Stomach smooth muscle (tissue), 2 donors: ENCODE results near the gene RPS6KA2.
A peak's percentile ranks its signal among the peaks of the same experiment; 100 is the strongest.
"Not testable (repeated sequence)": the region's sequence is repeated elsewhere in the genome, so short reads cannot be mapped to it uniquely, and the experiment has no call there.

Experiments used
- H3K27ac ChIP-seq: one replicate; pipeline ENCODE4 v1.7.0; 2013; ENCODE audit warnings: mild to moderate bottlenecking, low read length, inconsistent platforms
- H3K27me3 ChIP-seq, 2 donors: one replicate each; pipeline ENCODE4 v1.7.0; 2013; ENCODE audit warnings: low read length in 2 of 2; ENCODE audit not compliant: insufficient read depth in 2 of 2, control insufficient read depth in 1 of 2
- H3K36me3 ChIP-seq, 2 donors: one replicate each; pipeline ENCODE4 v1.7.0; 2013; ENCODE audit warnings: low read length in 2 of 2; ENCODE audit not compliant: control insufficient read depth in 2 of 2, insufficient read depth in 2 of 2
- H3K4me1 ChIP-seq: one replicate; pipeline ENCODE4 v1.7.0; 2013; ENCODE audit warnings: low read length; ENCODE audit not compliant: control insufficient read depth, insufficient read depth
- H3K4me3 ChIP-seq, 2 donors: one replicate each; pipeline ENCODE4 v1.7.0; 2013; ENCODE audit warnings: low read length in 2 of 2
- H3K9ac ChIP-seq, 2 donors: one replicate each; pipeline ENCODE4 v1.7.0; 2013; ENCODE audit warnings: low read length in 2 of 2, mild to moderate bottlenecking in 1 of 2
- H3K9me3 ChIP-seq, 2 donors: one replicate each; pipeline ENCODE4 v1.7.0; 2013; ENCODE audit warnings: low read length in 2 of 2; ENCODE audit not compliant: control insufficient read depth in 2 of 2
- donor health status: healthy.
- donor health status: Pancreatic carcinoma.

Gene RPS6KA2

DNA sequence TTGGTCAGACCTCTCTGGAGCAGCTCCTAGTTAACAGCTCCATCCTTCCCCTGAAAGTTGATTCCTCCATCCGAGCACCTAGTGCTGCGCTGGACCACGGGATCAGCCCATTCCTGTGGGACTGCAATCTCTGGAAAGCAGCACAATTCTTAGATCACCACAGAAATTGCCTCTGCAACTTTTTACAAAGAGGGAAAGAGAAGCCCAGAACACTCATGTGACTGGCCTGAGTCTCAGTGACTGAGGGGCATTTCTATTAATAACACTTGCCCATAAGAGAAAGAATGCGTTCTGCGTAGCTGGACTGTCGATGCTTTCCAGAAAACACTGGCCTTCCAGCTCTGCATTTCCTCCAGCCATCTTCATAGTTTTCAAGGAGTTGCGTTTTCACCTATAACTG is 262.6 kb downstream of the RPS6KA2 start:
- Histone ChIP-seq H3K27ac (peak overlapping the region; percentile 26), H3K9ac (no peak overlapping the region), H3K27me3 (no peaks in the 10 kb centered on the region), H3K4me1 (peaks cover 7% of the 10 kb centered on the region), H3K36me3 (peaks cover 2 to 10% of the 10 kb centered on the region in 2 donors), H3K9me3 (no peaks in the 10 kb centered on the region), H3K4me3 (peak overlapping the region in 1 of 2 donors; percentile 23)

DNA sequence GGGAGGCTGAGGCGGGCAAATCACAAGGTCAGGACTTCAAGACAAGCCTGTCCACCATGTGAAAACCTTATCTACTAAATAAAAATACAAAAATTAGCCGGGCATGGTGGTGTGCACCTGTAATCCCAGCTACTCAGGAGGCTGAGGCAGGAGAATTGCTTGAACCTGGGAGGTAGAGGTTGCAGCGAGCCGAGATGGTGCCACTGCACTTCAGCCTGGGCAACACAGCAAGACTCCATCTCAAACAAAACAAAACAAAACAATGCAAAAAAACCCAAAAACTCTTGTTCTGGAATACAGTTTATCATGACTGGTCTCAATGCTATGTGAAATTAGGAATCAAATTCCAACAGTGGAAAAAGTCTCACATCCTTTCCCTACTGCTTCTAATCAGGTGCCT is 264.6 kb downstream of the RPS6KA2 start:
- H3K9me3 ChIP-seq, H3K27ac ChIP-seq, H3K36me3 ChIP-seq, H3K27me3 ChIP-seq, H3K4me3 ChIP-seq, H3K9ac ChIP-seq, H3K4me1 ChIP-seq: not testable (repeated sequence)

GRCh38 chr6:166361077-166361429 is 266.0 kb downstream of the RPS6KA2 start:
- Histone ChIP-seq H3K9ac (no peak overlapping the region), H3K4me3 (no peak overlapping the region), H3K36me3 (peaks cover 2 to 10% of the 10 kb centered on the region in 2 donors), H3K4me1 (peaks cover 7% of the 10 kb centered on the region), H3K27me3 (no peaks in the 10 kb centered on the region), H3K9me3 (no peaks in the 10 kb centered on the region), H3K27ac (no peak overlapping the region)

DNA sequence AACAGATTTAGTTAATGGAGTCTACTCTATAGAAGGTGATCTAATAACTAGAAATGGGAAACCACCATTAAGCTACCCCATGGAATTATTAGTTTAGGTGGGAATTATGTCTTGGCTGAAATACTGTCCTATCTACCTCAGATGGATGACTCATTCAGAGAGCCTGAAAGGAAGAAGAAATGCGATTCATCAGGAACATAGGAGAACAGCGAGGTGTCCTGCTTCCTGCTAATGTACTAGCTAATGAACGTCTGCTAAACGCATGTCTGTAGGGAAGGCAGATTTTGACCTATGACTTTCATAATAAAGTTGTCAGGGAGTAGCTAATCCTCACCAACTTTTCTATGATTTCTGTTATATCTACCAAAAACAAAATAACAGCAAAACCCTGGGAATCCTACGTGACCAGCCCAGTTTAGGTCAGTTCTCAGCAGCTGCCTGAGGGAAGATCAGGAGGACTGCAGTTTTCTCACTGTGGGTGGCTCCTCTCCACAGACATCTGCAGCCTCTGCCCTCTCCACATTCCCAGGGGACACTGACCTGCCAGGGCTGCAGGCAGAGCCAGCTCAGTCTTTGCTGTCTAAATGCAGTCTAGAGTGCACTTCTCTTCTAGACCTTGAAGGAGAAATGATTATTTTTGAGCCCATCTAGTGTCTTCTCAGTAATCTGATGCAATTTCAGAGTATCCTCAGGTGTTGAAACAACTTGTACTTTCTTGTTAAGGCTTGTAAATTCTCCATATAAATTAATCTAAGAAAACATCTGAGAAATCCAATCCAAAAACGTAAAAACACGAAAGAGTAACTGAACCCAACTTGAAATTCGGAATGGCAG is 266.6 kb downstream of the RPS6KA2 start:
- H3K27ac ChIP-seq: no peak overlapping the region

More for the DNA sequence above, 266.6 kb downstream of the RPS6KA2 start:
- Histone ChIP-seq H3K9me3 (no peaks in the 10 kb centered on the region), H3K4me1 (peaks cover 7% of the 10 kb centered on the region), H3K4me3 (no peak overlapping the region), H3K9ac (no peak overlapping the region), H3K36me3 (peaks cover 0 to 10% of the 10 kb centered on the region in 2 donors), H3K27me3 (no peaks in the 10 kb centered on the region)
